ENCODE data around the gene UGT1A8.
"Not testable (repeated sequence)": the region's sequence is repeated elsewhere in the genome, so short reads cannot be mapped to it uniquely, and the experiment has no call there.

UGT1A8 gene

GRCh38 chr2:233650981-233651380 lies 33.5 kb downstream of the UGT1A8 start:
- H3K27ac ChIP-seq: no peak overlapping the region
- no peaks in the 10 kb centered on the region for H3K9me3 ChIP-seq
- no peaks in the 10 kb centered on the region for H3K36me3 ChIP-seq
- H3K4me3 ChIP-seq (ENCODE audit: low read depth in 1 of 2, low read length in 1 of 2): no peak overlapping the region
- TF ChIP-seq, protein P1, sequence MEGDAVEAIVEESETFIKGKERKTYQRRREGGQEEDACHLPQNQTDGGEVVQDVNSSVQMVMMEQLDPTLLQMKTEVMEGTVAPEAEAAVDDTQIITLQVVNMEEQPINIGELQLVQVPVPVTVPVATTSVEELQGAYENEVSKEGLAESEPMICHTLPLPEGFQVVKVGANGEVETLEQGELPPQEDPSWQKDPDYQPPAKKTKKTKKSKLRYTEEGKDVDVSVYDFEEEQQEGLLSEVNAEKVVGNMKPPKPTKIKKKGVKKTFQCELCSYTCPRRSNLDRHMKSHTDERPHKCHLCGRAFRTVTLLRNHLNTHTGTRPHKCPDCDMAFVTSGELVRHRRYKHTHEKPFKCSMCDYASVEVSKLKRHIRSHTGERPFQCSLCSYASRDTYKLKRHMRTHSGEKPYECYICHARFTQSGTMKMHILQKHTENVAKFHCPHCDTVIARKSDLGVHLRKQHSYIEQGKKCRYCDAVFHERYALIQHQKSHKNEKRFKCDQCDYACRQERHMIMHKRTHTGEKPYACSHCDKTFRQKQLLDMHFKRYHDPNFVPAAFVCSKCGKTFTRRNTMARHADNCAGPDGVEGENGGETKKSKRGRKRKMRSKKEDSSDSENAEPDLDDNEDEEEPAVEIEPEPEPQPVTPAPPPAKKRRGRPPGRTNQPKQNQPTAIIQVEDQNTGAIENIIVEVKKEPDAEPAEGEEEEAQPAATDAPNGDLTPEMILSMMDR (IDR thresholded peaks at IDR 0.05): no peak
- no peaks in the 10 kb centered on the region for H3K27me3 ChIP-seq
- no peaks in the 10 kb centered on the region for H3K4me1 ChIP-seq (ENCODE audit: control insufficient read depth in 1 of 2, insufficient read depth in 1 of 2, low read depth in 1 of 2, low read length in 1 of 2)

- Histone ChIP-seq H3K4me3 (ENCODE audit: low read depth in 1 of 2, low read length in 1 of 2) (no peak overlapping the region), H3K27ac (no peak overlapping the region), H3K36me3 (no peaks in the 10 kb centered on the region), H3K9me3 (no peaks in the 10 kb centered on the region), H3K27me3 (no peaks in the 10 kb centered on the region), H3K4me1 (ENCODE audit: control insufficient read depth in 1 of 2, insufficient read depth in 1 of 2, low read depth in 1 of 2, low read length in 1 of 2) (no peaks in the 10 kb centered on the region)
- TF ChIP-seq, protein P1 (IDR thresholded peaks at IDR 0.05): no peak
Observed at GRCh38 chr2:233651430-233651829, 34.0 kb downstream of the UGT1A8 start.

DNA sequence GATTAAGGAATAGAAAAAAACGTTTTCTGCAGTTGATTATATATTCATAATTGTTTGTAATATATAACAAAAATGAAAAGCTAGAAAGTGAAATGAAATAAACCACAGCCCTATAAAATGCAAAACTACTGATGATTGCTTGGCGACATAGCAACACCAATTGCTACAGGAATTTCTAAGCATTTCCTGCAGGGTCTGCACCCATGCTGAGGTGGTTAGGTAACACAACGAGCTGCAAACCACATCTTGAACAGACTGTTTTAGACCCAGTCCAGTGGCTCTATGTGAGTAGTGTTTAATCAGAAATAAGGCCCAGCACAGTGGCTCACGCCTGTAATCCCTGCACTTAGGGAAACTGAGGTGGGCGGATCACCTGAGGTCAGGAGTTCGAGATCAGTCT lies 37.1 kb downstream of the UGT1A8 start:
- no peaks in the 10 kb centered on the region for H3K36me3 ChIP-seq
- TF ChIP-seq, protein P1 (IDR thresholded peaks at IDR 0.05): no peak
- no peaks in the 10 kb centered on the region for H3K27me3 ChIP-seq
- no peak overlapping the region for H3K4me3 ChIP-seq (ENCODE audit: low read depth in 1 of 2, low read length in 1 of 2)
- no peaks in the 10 kb centered on the region for H3K4me1 ChIP-seq (ENCODE audit: control insufficient read depth in 1 of 2, insufficient read depth in 1 of 2, low read depth in 1 of 2, low read length in 1 of 2)
- no peaks in the 10 kb centered on the region for H3K9me3 ChIP-seq
- no peak overlapping the region for H3K27ac ChIP-seq

GRCh38 chr2:233655043-233655442 lies 37.6 kb downstream of the UGT1A8 start:
- Histone ChIP-seq H3K36me3 (no peaks in the 10 kb centered on the region), H3K4me1 (ENCODE audit: control insufficient read depth in 1 of 2, insufficient read depth in 1 of 2, low read depth in 1 of 2, low read length in 1 of 2) (no peaks in the 10 kb centered on the region), H3K27ac (no peak overlapping the region), H3K4me3 (ENCODE audit: low read depth in 1 of 2, low read length in 1 of 2) (no peak overlapping the region), H3K9me3 (no peaks in the 10 kb centered on the region), H3K27me3 (no peaks in the 10 kb centered on the region)
- TF ChIP-seq, protein P1 (IDR thresholded peaks at IDR 0.05): no peak

DNA sequence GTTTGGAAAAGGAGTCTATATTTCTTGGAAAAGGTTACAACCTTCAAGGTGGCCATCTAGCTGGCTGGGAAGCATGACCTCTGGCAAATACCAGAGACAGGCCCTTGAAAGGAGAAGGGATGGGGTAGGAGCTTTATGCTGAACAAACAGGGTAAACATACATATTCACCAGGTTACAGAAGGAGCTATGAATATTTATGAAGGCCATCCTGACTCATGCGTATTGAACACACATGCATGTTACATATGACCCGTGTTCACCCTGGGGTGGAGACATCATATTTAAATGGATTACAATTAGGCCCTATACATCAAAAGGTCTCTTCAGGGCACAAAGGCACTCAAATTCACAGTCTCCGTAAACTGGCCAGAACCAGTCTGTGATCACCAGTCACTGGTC lies 38.5 kb downstream of the UGT1A8 start:
- not testable (repeated sequence) for H3K27me3 ChIP-seq; H3K4me3 ChIP-seq (ENCODE audit: low read depth in 1 of 2, low read length in 1 of 2); H3K36me3 ChIP-seq; H3K9me3 ChIP-seq; H3K27ac ChIP-seq; H3K4me1 ChIP-seq (ENCODE audit: control insufficient read depth in 1 of 2, insufficient read depth in 1 of 2, low read depth in 1 of 2, low read length in 1 of 2)

DNA sequence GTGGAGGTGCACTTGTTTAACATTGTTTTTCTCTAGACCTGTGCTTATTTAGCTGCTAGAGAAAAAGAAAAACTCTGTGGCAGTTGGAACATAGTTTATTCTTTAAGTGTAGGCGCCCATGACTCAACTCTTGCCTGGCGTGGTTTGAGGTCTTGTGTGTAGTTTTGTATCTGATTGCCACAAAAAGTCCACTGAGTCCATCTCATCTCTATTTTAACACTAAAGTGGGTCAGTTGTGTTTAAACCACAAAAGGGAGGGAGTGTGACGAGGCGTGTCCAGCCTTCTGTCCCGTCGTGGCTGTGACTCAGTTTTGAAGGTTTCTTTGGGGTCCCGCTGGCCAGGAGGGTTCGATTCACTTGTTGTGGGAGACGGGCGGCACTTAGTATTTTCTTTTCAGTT lies 39.0 kb downstream of the UGT1A8 start:
- H3K36me3 ChIP-seq: no peaks in the 10 kb centered on the region
- H3K27me3 ChIP-seq: no peaks in the 10 kb centered on the region
- H3K4me1 ChIP-seq (ENCODE audit: control insufficient read depth in 1 of 2, insufficient read depth in 1 of 2, low read depth in 1 of 2, low read length in 1 of 2): no peaks in the 10 kb centered on the region
- H3K27ac ChIP-seq: no peak overlapping the region
- TF ChIP-seq, protein P1 (IDR thresholded peaks at IDR 0.05): no peak
- no peak overlapping the region for H3K4me3 ChIP-seq (ENCODE audit: low read depth in 1 of 2, low read length in 1 of 2)
- H3K9me3 ChIP-seq: no peaks in the 10 kb centered on the region

Data from neutrophil (primary cell).